Germinal center (tissue), 1 donor: ENCODE measurements around the gene TCEAL3.
"Not testable (repeated sequence)": the region's sequence is repeated elsewhere in the genome, so short reads cannot be mapped to it uniquely, and the experiment has no call there.

Experiments
- DNase-seq: peaks from one replicate; pipeline ENCODE4 v3.0.0; 2012; ENCODE audit warnings: mixed read lengths, low spot score

Gene TCEAL3

GRCh38 chrX:103626855-103627254, 19.1 kb downstream of the TCEAL3 start:
- no peak for DNase-seq

GRCh38 chrX:103628386-103629317, 20.9 kb downstream of the TCEAL3 start, which contains the start of gene TCEAL1:
TSS of gene TCEAL1 (plus strand) at chrX:103628975. CDS start at chrX:103629917, 942 bp downstream.
- DNase-seq, result peak; percentile 8

- peak; percentile 2 for DNase-seq
These were observed 21.8 kb downstream of the TCEAL3 start for GRCh38 chrX:103629318-103630170.

GRCh38 chrX:103630171-103630511, 22.4 kb downstream of the TCEAL3 start:
- DNase-seq, result no peak

GRCh38 chrX:103631145-103631544, 23.4 kb downstream of the TCEAL3 start:
- no peak for DNase-seq

GRCh38 chrX:103635436-103635835, 27.7 kb downstream of the TCEAL3 start:
- DNase-seq, result no peak

GRCh38 chrX:103637604-103638338, 30.0 kb downstream of the TCEAL3 start:
- no peak for DNase-seq

GRCh38 chrX:103638479-103639346, 30.9 kb downstream of the TCEAL3 start:
- not testable (repeated sequence) for DNase-seq

GRCh38 chrX:103640401-103641155, 32.8 kb downstream of the TCEAL3 start:
- no peak for DNase-seq

- no peak for DNase-seq
These were observed 36.4 kb downstream of the TCEAL3 start for GRCh38 chrX:103644125-103644524.

- no peak for DNase-seq
These were observed 39.9 kb downstream of the TCEAL3 start for GRCh38 chrX:103647630-103648029.

GRCh38 chrX:103651151-103651773, 43.5 kb downstream of the TCEAL3 start:
- no peak for DNase-seq

- not testable (repeated sequence) for DNase-seq
These were observed 47.7 kb downstream of the TCEAL3 start for GRCh38 chrX:103655230-103656000.

GRCh38 chrX:103656617-103657016, 48.9 kb downstream of the TCEAL3 start:
- no peak for DNase-seq

GRCh38 chrX:103657066-103657465, 49.3 kb downstream of the TCEAL3 start:
- not testable (repeated sequence) for DNase-seq

GRCh38 chrX:103658681-103659433, 51.1 kb downstream of the TCEAL3 start:
- DNase-seq, result no peak

GRCh38 chrX:103659460-103659859, 51.7 kb downstream of the TCEAL3 start:
- DNase-seq, result not testable (repeated sequence)
